GM21528 (cell line): ENCODE measurements around the gene RXRB.
"Not testable (repeated sequence)": the region's sequence is repeated elsewhere in the genome, so short reads cannot be mapped to it uniquely, and the experiment has no call there.

Source experiments
- ATAC-seq: cut with Tn5 transposase; IDR thresholded peaks from one replicate; pipeline ENCODE4 v1.9.1; 2021; ENCODE audit warnings: mild to moderate bottlenecking, moderate library complexity; ENCODE audit not compliant: unreplicated experiment, low FRiP score

RXRB gene

GRCh38 chr6:33165581-33166258 lies 34.7 kb downstream of the RXRB start:
- ATAC-seq = no peak

DNA sequence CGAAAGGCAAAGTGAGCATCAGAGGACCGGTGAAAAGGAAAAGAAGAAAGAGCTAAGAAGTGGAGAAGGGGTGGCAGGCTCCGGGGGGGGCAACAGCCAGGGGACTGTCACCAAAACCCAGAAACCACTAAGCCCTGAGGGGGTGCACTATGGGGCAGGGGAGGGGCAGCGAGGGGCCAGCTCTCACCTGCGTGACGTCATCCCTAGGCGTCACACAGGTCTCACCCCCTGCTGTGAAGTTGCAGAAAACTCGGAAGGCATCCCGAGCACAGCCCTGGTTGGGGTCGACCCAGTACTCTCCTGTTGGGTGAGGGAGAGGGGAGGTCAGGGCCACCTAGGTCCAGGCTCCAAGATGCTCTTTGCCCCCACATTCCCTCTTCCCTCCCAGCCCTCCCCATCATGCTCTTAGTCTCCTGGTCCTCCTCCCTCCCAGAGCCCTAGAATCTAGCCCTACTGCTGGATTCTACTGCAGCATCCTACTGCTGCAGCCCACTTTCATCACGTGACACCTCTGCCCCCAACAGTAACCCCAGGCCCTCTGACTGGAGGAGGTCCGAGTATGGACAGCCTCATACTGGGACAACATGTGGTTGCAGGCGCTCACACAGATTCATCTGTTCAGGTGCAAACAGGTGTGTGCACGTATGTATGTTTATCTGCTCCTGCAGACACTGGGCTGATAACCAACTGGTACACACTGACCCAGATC lies 35.6 kb downstream of the RXRB start:
- ATAC-seq = no peak

DNA sequence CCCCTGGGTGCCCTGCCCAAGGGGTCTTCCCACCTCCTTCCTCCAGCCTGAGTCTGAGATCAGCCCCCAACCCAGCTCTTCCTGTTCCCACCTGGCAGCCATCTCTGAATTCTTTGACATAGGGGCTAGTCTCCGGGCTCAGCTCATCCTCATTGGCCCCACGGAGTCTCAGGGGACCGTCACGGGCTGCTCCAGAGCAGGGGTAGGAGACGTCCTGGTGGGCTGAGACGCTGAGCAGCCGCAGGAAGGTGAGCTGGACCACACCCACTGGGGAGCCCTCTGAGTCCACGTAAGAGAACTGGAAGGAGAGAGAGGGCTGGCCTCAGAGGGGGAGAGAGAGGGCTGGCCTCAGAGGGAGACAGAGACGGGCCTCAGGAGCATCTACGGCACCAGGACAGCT lies 36.3 kb downstream of the RXRB start:
- no peak for ATAC-seq

GRCh38 chr6:33163540-33163939 lies 36.9 kb downstream of the RXRB start:
- no peak for ATAC-seq

- ATAC-seq = no peak
Observed at GRCh38 chr6:33161354-33162331, 38.8 kb downstream of the RXRB start.

DNA sequence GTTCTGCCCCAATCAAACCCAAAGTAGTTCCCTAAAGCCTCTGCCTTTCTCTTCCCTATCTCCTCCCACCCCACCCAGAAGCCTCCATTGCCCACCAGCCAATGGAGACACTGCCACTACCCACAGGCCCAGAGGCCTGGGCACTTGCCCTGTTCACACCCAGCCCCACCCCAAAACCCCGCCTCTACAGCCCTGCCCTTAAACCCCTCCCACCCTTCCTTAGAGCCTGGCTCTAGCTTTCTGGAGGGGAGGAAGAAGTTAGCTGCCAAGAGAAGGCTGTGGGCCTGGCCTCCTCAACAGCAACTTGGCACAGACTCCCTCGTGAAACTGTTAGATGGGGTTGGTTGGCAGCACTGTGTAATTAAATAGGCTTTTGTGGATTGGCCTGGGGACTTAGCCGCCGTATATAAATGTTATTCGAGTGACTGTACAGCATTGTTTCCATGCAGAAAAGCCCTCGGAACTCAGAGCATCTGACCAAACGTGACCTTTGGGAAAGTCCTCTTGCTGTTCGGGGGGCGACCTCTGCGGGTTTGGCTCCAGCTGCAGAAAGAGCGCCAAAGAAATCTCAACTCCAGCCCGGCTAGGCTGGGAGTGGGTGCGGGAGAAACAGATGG lies 39.6 kb downstream of the RXRB start:
- no peak for ATAC-seq

- ATAC-seq = no peak
Observed at GRCh38 chr6:33160096-33160495, 40.4 kb downstream of the RXRB start.

GRCh38 chr6:33156964-33157363 lies 43.5 kb downstream of the RXRB start:
- ATAC-seq = no peak

DNA sequence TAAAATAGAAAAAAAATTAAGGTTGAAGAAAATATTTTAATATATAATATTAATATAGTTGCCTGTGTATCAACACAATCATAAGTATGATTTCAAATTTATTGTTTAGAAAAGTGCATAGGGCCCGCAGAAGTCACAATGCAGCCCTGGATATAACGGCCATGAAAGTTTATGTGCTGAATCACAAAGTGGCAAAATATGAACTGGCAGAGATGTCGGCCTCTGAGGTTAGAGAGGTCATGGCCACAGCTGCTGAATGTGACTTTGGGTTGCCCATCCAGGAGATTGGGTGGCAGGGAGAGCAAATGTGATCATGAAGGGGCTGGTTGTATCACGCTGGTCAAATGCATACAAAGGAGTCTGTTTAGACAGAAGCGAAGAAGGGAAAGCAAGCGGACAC lies 43.9 kb downstream of the RXRB start:
- no peak for ATAC-seq

DNA sequence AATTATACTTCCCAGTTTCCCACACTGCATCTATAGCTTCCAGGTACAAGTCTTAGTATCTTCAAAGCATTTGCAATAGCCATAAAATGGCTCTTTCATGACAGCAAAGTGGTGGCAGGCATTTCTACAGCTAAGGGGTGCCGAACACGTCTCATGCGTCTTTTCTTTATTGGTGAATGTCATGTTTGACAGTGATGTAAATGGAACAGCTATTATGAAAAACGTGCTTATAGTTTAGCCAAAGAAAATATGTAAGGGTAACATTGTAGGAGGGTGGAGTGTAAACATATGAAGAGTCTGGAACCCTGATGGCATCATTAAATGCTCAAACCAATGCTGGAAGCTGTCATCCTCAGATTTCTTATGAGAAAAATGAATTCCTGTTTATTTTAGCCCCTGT lies 46.1 kb downstream of the RXRB start:
- no peak for ATAC-seq

- ATAC-seq = no peak
Observed at GRCh38 chr6:33151050-33151449, 49.4 kb downstream of the RXRB start.

DNA sequence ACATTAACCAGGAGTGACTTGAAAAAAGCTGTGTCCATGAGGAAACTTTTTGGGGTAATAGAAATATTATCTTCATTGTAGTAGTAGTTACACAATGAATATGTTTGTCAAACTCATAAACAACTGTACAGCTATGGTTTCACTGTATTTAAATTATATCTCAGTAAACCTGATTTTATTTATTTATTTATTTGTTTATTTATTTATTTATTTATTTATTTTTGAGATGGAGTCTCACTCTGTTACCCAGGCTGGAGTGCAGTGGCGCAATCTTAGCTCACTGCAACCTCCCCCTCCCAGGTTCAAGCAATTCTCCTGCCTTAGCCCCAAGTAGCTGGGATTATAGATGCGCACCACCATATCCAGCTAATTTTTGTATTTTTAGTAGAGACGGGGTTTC lies 49.9 kb downstream of the RXRB start:
- not testable (repeated sequence) for ATAC-seq

DNA sequence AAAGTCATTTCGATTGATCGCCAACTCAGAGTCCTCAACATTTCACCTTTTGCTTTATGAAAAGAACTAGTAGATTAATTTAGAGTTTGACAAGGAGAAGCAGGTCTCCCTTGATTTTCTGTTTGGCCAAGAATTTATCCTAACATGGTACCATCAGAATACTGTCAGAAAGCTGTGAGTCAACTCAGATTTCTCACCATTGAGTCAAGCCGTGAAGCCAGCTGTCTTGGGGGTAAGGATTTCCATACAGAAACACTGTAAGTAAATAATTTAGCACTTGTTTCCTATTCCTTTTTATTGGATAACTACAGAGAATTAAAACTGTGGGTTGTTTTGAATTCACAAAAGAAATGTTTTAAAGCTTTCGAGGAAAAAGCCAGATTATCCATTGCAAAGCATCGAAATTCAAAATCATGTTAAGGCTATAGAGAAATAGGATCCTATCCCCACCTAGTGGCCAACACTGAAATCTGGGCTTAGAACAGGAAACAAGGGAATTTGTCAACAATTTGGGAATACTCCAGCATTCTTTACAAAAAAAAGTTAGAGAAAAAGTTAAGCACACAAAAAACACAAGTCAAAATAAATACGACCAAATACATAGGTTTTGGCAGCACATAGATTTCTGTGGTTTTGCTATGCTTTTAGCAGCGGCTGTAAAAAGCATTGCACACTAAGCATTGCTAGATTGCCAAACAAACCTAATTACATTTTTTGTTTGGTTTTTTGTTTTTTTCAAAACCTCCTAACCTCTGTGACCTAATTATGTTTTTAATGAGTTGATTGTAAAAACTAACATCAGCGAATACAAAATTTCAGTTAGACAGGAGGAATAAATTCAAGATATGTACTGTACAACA lies 52.4 kb downstream of the RXRB start:
- ATAC-seq = no peak

GRCh38 chr6:33144373-33144772 lies 56.1 kb downstream of the RXRB start:
- no peak for ATAC-seq
